Occipital lobe (tissue), 2 donors: Measurements from ENCODE around the gene BLCAP. TPM values are rescaled to one million over a fixed set of nuclear protein-coding genes. Genes with fewer than 3 reads are reported as not detected.
A peak's percentile ranks its signal among the peaks of the same experiment; 100 is the strongest.
"Not testable (repeated sequence)": the region's sequence is repeated elsewhere in the genome, so short reads cannot be mapped to it uniquely, and the experiment has no call there.

ENCODE experiments used
- DNase-seq: peaks from one replicate; lab custom pipeline; 2025; lab: John Stamatoyannopoulos, UW
- total RNA-seq: library from RNA; depleted of rRNA; stranded (reverse); fragments of >200 nt; gene quantifications from one replicate; pipeline ENCODE4 v1.2.3, GENCODE V29; 2014

BLCAP gene
- total RNA-seq, 1 donor from 2014 or later = 67.7 TPM

GRCh38 chr20:37484331-37484730 is 43.3 kb downstream of the BLCAP start:
- DNase-seq = no peak

DNA sequence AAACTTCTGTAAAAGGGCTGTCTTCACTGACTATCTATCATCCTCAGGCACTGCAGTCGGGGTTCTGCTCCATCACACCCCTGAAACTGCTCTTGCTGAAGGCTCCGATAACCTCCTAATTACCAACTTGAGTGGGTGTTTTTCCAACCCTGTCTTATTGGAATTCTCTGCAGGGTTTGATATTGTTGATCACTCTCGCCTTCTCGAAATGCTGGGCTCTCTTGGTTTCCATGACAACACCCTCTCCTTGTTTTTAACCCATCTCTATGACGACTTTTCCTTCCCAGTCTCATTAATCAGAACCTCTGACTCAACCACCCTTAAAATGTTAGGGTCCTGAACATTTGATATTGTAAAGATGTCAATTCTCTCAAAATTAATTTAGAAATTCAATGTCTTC is 46.1 kb downstream of the BLCAP start:
- DNase-seq = no peak

DNA sequence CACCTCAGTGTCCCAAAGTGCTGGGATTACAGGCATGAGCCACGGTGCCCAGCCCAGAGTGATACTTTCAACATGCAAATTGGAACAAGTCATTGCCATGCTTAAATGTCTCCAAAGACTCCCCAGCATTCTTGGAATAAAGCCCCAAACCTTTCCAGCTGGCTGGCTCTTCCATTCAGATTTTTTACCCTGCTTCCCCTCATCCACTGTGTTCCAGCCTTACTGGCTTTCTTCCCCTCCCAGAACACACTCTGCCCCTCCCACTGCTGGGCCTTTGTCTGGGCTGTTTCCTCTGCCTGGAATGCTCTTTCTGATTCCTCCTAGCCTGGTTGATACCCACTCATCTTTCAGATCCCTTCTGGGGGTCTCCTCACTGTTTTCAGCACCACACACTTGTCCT is 46.8 kb downstream of the BLCAP start:
- no peak for DNase-seq

DNA sequence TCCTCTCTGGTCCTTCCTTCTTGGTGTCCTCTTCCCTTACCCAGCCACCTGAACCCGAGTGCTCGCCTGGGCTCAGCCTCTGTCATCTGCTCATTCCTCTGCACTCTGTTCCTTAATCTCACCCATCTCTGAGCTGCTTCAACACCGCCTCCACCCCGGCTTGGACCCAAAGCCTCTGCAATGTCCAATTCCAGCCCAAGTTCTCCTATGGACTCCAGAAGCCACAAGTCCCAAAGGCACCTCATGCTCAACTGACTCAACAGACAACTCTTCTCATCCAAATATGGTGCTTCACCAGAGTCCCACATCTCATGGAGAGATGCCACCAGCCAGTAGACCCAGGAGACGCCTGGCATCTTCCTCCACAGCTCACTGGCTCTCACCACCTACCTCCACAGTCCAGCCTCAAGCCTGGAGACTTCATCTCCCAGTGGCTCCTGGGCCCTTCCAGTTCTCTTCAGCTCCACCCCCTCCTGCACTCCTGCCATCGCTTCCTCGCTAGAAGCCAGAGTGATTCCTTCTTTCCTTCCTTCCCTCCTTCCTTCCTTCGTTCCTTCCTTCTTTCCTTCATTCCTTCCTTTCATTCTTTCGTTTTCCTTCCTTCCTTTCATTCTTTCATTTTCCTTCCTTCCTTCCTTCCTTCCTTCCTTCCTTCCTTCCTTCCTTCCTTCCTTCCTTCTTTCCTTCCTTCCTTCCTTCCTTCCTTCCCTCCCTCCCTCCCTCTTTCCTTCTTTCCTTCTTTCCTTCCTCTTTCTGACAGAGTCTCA is 47.6 kb downstream of the BLCAP start:
- no peak for DNase-seq

DNA sequence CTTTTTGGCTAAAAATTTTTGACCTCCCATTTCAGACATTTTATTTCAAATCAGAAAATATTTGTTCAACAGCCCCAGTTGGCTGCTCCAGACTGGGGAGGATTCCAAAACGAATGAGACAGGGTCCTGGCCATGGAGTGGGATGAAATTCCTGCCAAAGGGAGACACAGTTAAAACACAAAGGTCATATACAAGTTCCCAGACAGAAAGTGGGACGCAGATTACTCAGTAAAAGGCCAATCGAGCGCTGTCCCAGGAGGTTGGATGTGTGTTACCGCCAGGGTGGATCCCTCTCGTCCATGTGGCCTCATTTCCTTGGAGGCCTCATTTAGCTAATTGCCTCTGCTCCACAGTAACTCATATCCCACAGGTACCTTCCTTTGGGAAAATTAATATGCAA is 48.4 kb downstream of the BLCAP start:
- no peak for DNase-seq

DNA sequence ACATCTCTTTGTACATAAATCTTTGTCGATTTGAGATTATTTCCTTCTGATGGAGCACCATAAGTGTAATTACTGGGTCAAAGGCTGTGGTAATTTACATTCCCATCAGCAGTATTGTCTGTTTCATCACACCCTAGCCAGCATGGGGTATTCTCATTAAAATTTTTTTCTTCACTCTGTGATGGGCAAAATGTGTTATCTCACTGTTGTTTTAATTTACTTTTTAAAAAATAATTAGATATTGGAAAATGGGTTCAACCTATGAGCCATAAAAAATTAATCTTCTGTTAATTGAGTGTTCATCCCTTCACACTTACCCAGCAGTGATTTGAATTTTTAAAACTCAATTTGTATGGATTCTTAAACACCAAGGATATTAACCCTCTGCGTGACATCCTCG is 50.6 kb downstream of the BLCAP start:
- DNase-seq = no peak

DNA sequence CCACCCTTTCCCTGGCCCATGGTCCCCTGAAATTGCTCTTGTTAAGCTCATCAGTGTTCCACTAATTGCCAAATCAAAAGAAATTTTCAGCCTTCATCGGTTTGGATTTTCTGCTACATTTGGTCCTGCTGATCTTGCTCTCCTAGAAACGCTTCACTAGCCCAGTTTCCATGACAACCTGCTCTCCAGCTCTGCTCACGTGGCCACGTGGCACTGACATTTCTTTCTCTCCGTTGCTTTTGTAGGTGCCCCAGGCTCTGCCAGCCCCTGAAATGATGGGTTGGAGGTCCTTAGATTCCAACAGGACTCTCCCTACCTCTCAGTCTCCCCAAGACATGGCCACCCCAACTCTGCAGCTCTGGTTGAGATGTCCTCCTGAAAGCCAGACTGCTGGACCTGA is 52.4 kb downstream of the BLCAP start:
- DNase-seq = peak; percentile 13

GRCh38 chr20:37474386-37474785 is 53.3 kb downstream of the BLCAP start:
- no peak for DNase-seq

GRCh38 chr20:37473249-37474000 is 54.3 kb downstream of the BLCAP start:
- DNase-seq = no peak

DNA sequence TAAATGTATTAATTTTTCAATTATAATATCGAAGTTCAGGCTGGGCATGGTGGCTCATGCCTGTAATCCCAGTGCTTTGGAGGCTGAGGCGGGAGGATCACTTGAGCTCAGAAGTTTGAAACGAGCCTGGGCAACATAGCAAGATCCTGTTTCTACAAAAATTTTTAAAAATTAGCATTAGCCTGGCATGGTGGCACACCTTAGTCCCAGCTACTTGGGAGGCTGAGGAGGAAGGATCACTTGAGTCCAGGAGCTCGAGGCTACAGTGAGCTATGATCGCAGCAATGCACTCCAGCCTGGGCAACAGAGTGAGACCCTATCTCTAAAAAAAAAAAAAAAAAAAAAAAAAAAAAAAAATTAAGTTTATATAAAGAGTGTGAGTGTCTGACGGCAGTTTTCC is 55.2 kb downstream of the BLCAP start:
- not testable (repeated sequence) for DNase-seq

DNA sequence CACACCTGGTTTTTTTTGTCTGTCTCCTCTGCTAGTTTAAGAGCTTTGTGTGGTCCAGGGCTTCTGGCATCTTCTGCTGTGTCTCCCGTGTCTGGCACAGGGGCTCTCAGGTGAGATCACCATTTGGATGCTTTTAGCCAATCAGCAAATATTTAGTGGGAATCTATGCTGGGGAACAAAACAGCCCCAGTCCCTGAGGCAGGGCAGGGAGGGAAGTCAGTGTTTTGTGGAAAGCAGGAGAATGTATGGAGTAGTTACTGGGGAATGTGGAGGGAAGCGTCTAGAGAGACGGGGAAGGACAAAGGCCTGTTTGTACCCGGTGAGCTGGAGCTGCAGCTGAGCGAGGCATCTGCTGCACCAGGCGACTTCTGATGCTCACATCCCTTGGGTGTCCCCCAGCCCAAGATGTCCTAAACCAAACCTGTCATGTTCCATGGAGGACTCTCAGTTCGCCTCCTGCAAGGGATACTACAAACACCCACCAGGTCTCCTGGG is 55.9 kb downstream of the BLCAP start:
- DNase-seq = no peak

GRCh38 chr20:37470190-37470589 is 57.5 kb downstream of the BLCAP start:
- DNase-seq = not testable (repeated sequence)

GRCh38 chr20:37469531-37469930 is 58.1 kb downstream of the BLCAP start:
- no peak for DNase-seq

- no peak for DNase-seq
Observed at GRCh38 chr20:37468886-37469285, 58.8 kb downstream of the BLCAP start.

Other genes starting within 250 kb of the BLCAP start
- 9.2 TPM for gene MANBAL, start 238.2 kb downstream of the BLCAP start, total RNA-seq
- 19.2 TPM for gene SRC, start 181.7 kb downstream of the BLCAP start, total RNA-seq
- 251 TPM for gene NNAT, start 6.6 kb downstream of the BLCAP start, total RNA-seq
- 26.5 TPM for gene CTNNBL1, start 166.2 kb upstream of the BLCAP start, total RNA-seq